ENCODE data around the gene OLFML1. TPM values are rescaled to one million over a fixed set of nuclear protein-coding genes. Genes with fewer than 3 reads are reported as not detected.

The OLFML1 gene
- total RNA-seq, 2 donors from 2014 or later, result 0.81 to 1.5 TPM

DNA sequence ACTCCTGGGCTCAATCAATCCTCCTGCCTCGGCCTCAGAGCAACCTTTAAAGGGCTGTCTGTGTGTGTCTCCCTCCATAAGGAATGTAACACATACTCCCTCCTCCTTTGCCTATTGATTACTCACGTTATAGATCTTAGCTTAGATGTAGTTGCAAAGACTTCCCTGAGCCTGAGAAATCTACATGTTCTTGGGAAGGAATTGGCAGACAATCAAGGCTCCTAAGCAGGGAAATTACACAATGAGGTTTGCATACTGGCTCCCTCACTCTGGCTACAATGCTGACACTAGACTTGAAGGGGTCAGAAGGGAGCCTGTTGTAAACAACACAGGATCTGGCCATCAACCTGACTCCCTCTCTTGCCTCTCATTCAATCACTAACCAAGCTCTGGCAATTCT lies 5.2 kb upstream of the OLFML1 start:
- H3K27ac ChIP-seq (ENCODE audit: low read depth, low read length), result no peak overlapping the region
- no peaks in the 10 kb centered on the region for H3K27me3 ChIP-seq (ENCODE audit: control insufficient read depth, insufficient read depth, low read length, poor library complexity, severe bottlenecking)
- Mint-ChIP-seq H3K4me3 (no peak overlapping the region), H3K27ac (no peak overlapping the region), H3K27me3 (ENCODE audit: insufficient read depth) (peaks cover 2% of the 10 kb centered on the region), H3K36me3 (ENCODE audit: low read depth) (no peaks in the 10 kb centered on the region), H3K9me3 (no peaks in the 10 kb centered on the region), H3K4me1 (peaks cover 13% of the 10 kb centered on the region)
- TF ChIP-seq, protein P1, sequence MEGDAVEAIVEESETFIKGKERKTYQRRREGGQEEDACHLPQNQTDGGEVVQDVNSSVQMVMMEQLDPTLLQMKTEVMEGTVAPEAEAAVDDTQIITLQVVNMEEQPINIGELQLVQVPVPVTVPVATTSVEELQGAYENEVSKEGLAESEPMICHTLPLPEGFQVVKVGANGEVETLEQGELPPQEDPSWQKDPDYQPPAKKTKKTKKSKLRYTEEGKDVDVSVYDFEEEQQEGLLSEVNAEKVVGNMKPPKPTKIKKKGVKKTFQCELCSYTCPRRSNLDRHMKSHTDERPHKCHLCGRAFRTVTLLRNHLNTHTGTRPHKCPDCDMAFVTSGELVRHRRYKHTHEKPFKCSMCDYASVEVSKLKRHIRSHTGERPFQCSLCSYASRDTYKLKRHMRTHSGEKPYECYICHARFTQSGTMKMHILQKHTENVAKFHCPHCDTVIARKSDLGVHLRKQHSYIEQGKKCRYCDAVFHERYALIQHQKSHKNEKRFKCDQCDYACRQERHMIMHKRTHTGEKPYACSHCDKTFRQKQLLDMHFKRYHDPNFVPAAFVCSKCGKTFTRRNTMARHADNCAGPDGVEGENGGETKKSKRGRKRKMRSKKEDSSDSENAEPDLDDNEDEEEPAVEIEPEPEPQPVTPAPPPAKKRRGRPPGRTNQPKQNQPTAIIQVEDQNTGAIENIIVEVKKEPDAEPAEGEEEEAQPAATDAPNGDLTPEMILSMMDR (conservative IDR thresholded peaks at IDR 0.05), result no peak
- H3K36me3 ChIP-seq (ENCODE audit: control insufficient read depth, insufficient read depth, low read length), result no peaks in the 10 kb centered on the region
- peaks cover 10% of the 10 kb centered on the region for H3K4me1 ChIP-seq (ENCODE audit: control insufficient read depth, insufficient read depth, low read length)
- no peak for DNase-seq
- H3K4me3 ChIP-seq (ENCODE audit: low read length), result no peak overlapping the region
- 58 to 64% methylated on average over 2 of the region's 2 CpGs for WGBS, 2 experiments (ENCODE audit: insufficient coverage in 1 of 2, insufficient read length in 1 of 2)
- H3K9ac ChIP-seq (ENCODE audit: extremely low read depth, low read length, poor library complexity, severe bottlenecking), result no peak overlapping the region
- no peaks in the 10 kb centered on the region for H3K9me3 ChIP-seq (ENCODE audit: control insufficient read depth, low read length)

DNA sequence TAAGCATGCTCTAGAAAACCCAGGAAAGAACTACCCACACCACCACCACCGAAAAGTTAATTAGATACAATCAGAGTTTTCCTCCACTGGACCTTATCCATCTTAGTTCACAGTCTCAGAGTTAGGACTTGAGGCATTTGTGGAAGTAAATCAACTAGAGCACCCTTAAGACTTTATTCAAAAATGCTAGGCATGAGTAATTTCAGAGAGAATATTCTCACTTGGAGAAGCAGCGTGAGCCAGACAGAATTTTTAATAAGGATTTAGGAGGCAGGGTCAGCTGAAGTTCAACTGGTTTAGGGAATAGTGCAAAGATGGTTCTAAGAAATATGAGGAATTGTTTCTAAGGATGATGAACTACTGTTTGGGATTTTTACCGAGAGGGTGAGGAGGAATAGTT lies 1.2 kb upstream of the OLFML1 start:
- peaks cover 25% of the 10 kb centered on the region for H3K4me1 Mint-ChIP-seq
- H3K4me3 Mint-ChIP-seq, result no peak overlapping the region
- TF ChIP-seq, protein P1 (conservative IDR thresholded peaks at IDR 0.05), result no peak
- H3K36me3 ChIP-seq (ENCODE audit: control insufficient read depth, insufficient read depth, low read length), result no peaks in the 10 kb centered on the region
- no peaks in the 10 kb centered on the region for H3K9me3 ChIP-seq (ENCODE audit: control insufficient read depth, low read length)
- H3K27ac ChIP-seq (ENCODE audit: low read depth, low read length), result no peak overlapping the region
- DNase-seq, result no peak
- no peaks in the 10 kb centered on the region for H3K27me3 ChIP-seq (ENCODE audit: control insufficient read depth, insufficient read depth, low read length, poor library complexity, severe bottlenecking)
- peaks cover 15% of the 10 kb centered on the region for H3K4me1 ChIP-seq (ENCODE audit: control insufficient read depth, insufficient read depth, low read length)
- no peaks in the 10 kb centered on the region for H3K27me3 Mint-ChIP-seq (ENCODE audit: insufficient read depth)
- no peak overlapping the region for H3K4me3 ChIP-seq (ENCODE audit: low read length)
- H3K9me3 Mint-ChIP-seq, result no peaks in the 10 kb centered on the region
- 90 to 95% methylated on average over 2 to 3 of the region's 3 CpGs for WGBS, 2 experiments (ENCODE audit: insufficient coverage in 1 of 2, insufficient read length in 1 of 2)
- no peak overlapping the region for H3K27ac Mint-ChIP-seq
- no peak overlapping the region for H3K9ac ChIP-seq (ENCODE audit: extremely low read depth, low read length, poor library complexity, severe bottlenecking)
- H3K36me3 Mint-ChIP-seq (ENCODE audit: low read depth), result no peaks in the 10 kb centered on the region

DNA sequence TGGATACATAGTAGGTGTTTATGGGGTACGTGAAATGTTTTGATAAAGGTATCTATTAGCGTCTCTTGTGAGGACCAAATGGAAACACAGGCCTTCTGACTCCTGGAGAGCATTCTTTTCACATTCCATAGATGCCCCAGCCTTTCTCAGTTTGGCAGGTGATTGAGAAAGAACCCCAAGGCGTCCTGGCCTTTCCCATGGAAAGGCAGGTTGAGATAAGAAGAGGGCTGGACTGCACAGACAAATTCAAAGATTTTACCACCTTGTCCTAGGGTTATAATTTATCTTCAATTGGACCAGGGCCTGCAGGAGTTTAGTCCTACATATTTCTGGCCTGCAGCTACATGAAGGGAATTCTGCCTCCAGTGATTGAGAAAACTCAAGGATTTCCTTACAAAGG lies 661 bp upstream of the OLFML1 start:
- WGBS, 2 experiments (ENCODE audit: insufficient coverage in 1 of 2, insufficient read length in 1 of 2), result 47 to 60% methylated on average over 1 to 3 of the region's 3 CpGs
- no peak overlapping the region for H3K27ac Mint-ChIP-seq
- no peaks in the 10 kb centered on the region for H3K9me3 ChIP-seq (ENCODE audit: control insufficient read depth, low read length)
- peaks cover 25% of the 10 kb centered on the region for H3K4me1 Mint-ChIP-seq
- H3K27me3 Mint-ChIP-seq (ENCODE audit: insufficient read depth), result no peaks in the 10 kb centered on the region
- TF ChIP-seq, protein P1 (conservative IDR thresholded peaks at IDR 0.05), result no peak
- no peak overlapping the region for H3K9ac ChIP-seq (ENCODE audit: extremely low read depth, low read length, poor library complexity, severe bottlenecking)
- no peaks in the 10 kb centered on the region for H3K36me3 Mint-ChIP-seq (ENCODE audit: low read depth)
- no peak overlapping the region for H3K27ac ChIP-seq (ENCODE audit: low read depth, low read length)
- H3K4me3 ChIP-seq (ENCODE audit: low read length), result peak overlapping the region; percentile 3
- H3K36me3 ChIP-seq (ENCODE audit: control insufficient read depth, insufficient read depth, low read length), result no peaks in the 10 kb centered on the region
- H3K9me3 Mint-ChIP-seq, result no peaks in the 10 kb centered on the region
- peaks cover 15% of the 10 kb centered on the region for H3K4me1 ChIP-seq (ENCODE audit: control insufficient read depth, insufficient read depth, low read length)
- no peak overlapping the region for H3K4me3 Mint-ChIP-seq
- no peaks in the 10 kb centered on the region for H3K27me3 ChIP-seq (ENCODE audit: control insufficient read depth, insufficient read depth, low read length, poor library complexity, severe bottlenecking)
- DNase-seq, result peak; percentile 77

Data from endodermal cell (in vitro differentiated cells).